HG02973 (cell line): ENCODE measurements around the gene CENPN.

Experiments
- ATAC-seq: cut with Tn5 transposase; IDR thresholded peaks from one replicate; pipeline ENCODE4 v1.9.1; 2021; ENCODE audit warnings: moderate library complexity; ENCODE audit not compliant: unreplicated experiment

Gene CENPN

GRCh38 chr16:80990978-80991377 is 16.0 kb upstream of the CENPN start:
- no peak for ATAC-seq

- no peak for ATAC-seq
These were observed 15.1 kb upstream of the CENPN start for GRCh38 chr16:80991792-80992430.

- ATAC-seq = no peak
These were observed 14.2 kb upstream of the CENPN start for GRCh38 chr16:80992676-80993293.

GRCh38 chr16:80993307-80993706 is 13.7 kb upstream of the CENPN start:
- ATAC-seq = no peak

GRCh38 chr16:80993834-80994233 is 13.2 kb upstream of the CENPN start:
- no peak for ATAC-seq

- no peak for ATAC-seq
These were observed 12.6 kb upstream of the CENPN start for GRCh38 chr16:80994451-80994850.

- ATAC-seq = peak; percentile 6
These were observed 10.3 kb upstream of the CENPN start for GRCh38 chr16:80996688-80997138.

- ATAC-seq = peak; percentile 51
These were observed 9.7 kb upstream of the CENPN start for GRCh38 chr16:80997139-80997798.

GRCh38 chr16:80997964-80998620 is 8.9 kb upstream of the CENPN start:
- no peak for ATAC-seq

GRCh38 chr16:81000873-81001272 is 6.1 kb upstream of the CENPN start:
- ATAC-seq = no peak

- ATAC-seq = no peak
These were observed 5.7 kb upstream of the CENPN start for GRCh38 chr16:81001330-81001729.

GRCh38 chr16:81003064-81003463 is 4.0 kb upstream of the CENPN start:
- ATAC-seq = no peak

GRCh38 chr16:81003610-81004460 is 3.2 kb upstream of the CENPN start:
- no peak for ATAC-seq

GRCh38 chr16:81004646-81005353 is 2.2 kb upstream of the CENPN start:
- no peak for ATAC-seq

- ATAC-seq = no peak
These were observed 1.3 kb upstream of the CENPN start for GRCh38 chr16:81005610-81006161.

GRCh38 chr16:81006211-81006812 is 702 bp upstream of the CENPN start:
- ATAC-seq = peak; percentile 28

GRCh38 chr16:81008505-81008789 is 1.4 kb downstream of the CENPN start:
- ATAC-seq = no peak

- no peak for ATAC-seq
These were observed 6.0 kb downstream of the CENPN start for GRCh38 chr16:81012974-81013373.

- ATAC-seq = peak; percentile 58
These were observed 7.7 kb downstream of the CENPN start for GRCh38 chr16:81014672-81015071.

- no peak for ATAC-seq
These were observed 11.5 kb downstream of the CENPN start for GRCh38 chr16:81018496-81018895.
